Endodermal cell (in vitro differentiated cells): ENCODE data around the gene TLNRD1. TPM values are rescaled to one million over a fixed set of nuclear protein-coding genes. Genes with fewer than 3 reads are reported as not detected.

ENCODE experiments used
- DNase-seq: peaks from one replicate; pipeline ENCODE4 v3.0.0-alpha.2; 2017
- H3K27ac ChIP-seq: 2 replicates; pipeline ENCODE4 v1.5.1; 2013; ENCODE audit warnings: mild to moderate bottlenecking, low read depth, low read length, moderate library complexity
- H3K27me3 ChIP-seq: 2 replicates; pipeline ENCODE4 v1.6.1; 2013; ENCODE audit warnings: mild to moderate bottlenecking, low read length, moderate library complexity; ENCODE audit not compliant: insufficient read depth, control insufficient read depth, poor library complexity, severe bottlenecking
- H3K36me3 ChIP-seq: 2 replicates; pipeline ENCODE4 v1.7.0; 2013; ENCODE audit warnings: mild to moderate bottlenecking, low read length, moderate library complexity; ENCODE audit not compliant: control insufficient read depth, insufficient read depth
- H3K4me1 ChIP-seq: one replicate; pipeline ENCODE4 v1.7.0; 2013; ENCODE audit warnings: low read length; ENCODE audit not compliant: control insufficient read depth, insufficient read depth
- H3K4me3 ChIP-seq: 2 replicates; pipeline ENCODE4 v1.5.1; 2013; ENCODE audit warnings: mild to moderate bottlenecking, low read length, moderate library complexity
- H3K9ac ChIP-seq: 2 replicates; pipeline ENCODE4 v1.6.1; 2013; ENCODE audit warnings: mild to moderate bottlenecking, low read length, moderate library complexity; ENCODE audit not compliant: poor library complexity, severe bottlenecking; ENCODE audit errors: extremely low read depth
- H3K9me3 ChIP-seq: 2 replicates; pipeline ENCODE4 v1.6.1; 2013; ENCODE audit warnings: mild to moderate bottlenecking, low read length, moderate library complexity; ENCODE audit not compliant: control insufficient read depth
- H3K27ac Mint-ChIP-seq: 2 replicates; pipeline ENCODE4 v1.8.0; 2020; ENCODE audit warnings: mixed read lengths
- H3K27me3 Mint-ChIP-seq: 2 replicates; pipeline ENCODE4 v1.8.0; 2021; ENCODE audit warnings: mild to moderate bottlenecking, mixed read lengths; ENCODE audit not compliant: insufficient read depth
- H3K36me3 Mint-ChIP-seq: 2 replicates; pipeline ENCODE4 v1.8.0; 2020; ENCODE audit warnings: low read depth, mixed read lengths
- H3K4me1 Mint-ChIP-seq: 2 replicates; pipeline ENCODE4 v1.8.0; 2020; ENCODE audit warnings: mixed read lengths
- H3K4me3 Mint-ChIP-seq: 2 replicates; pipeline ENCODE4 v1.8.0; 2020; ENCODE audit warnings: mild to moderate bottlenecking, moderate library complexity, mixed read lengths
- H3K9me3 Mint-ChIP-seq: 2 replicates; pipeline ENCODE4 v1.8.0; 2020; ENCODE audit warnings: mild to moderate bottlenecking, mixed read lengths
- WGBS, 2 experiments: methylation state at CpG; one replicate each; pipeline versions ENCODE4 v1.1.5 to v1.1.7; 2013; ENCODE audit warnings: missing lambda C conversion rate in 2 of 2, mixed read lengths in 1 of 2; ENCODE audit not compliant: insufficient coverage in 1 of 2, insufficient read length in 1 of 2; 5-methylcytosine and 5-hydroxymethylcytosine counted together
- total RNA-seq, 2 donors: library from RNA; stranded (reverse); fragmentation: NEBNext Ultra II Directional in 1 of 2; extraction: Animal tissue kit (Norgen Biotek cat#: 25700) in 1 of 2; gene quantifications; 2 replicates in 1 of 2; 3 replicates in 1 of 2; pipeline ENCODE4 v1.2.1, GENCODE V29; 2021
- TF ChIP-seq, protein P1 (sequence below): fragments of 200-600 bp; sonication (generic); conservative IDR thresholded peaks from 2 replicates; pipeline ENCODE4 v1.5.0; 2021; ENCODE audit warnings: antibody characterized with exemption, mild to moderate bottlenecking

The TLNRD1 gene
- total RNA-seq, 2 donors from 2014 or later, result 25.1 to 28.2 TPM

DNA sequence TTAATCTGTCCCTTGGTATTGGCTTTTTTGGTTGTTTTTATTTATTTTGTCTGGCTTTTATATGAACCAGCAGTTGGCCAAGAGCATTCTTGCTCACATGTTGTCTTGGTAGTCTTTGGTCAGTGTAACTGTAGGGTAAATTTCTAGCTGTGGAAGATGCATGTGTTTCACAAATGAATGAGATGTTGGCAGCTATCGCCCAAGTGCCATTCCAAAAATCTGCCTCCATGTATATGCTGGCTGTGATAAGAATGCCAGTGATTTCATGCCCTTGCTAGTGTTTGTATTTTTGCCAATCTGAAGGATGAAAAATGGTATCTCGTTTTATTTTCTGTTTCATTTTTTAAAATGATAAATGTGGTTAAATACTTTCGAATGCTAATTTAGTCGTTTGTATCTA is 50.1 kb downstream of the TLNRD1 start:
- Mint-ChIP-seq H3K4me1 (no peaks in the 10 kb centered on the region), H3K27ac (no peak overlapping the region), H3K36me3 (no peaks in the 10 kb centered on the region), H3K4me3 (no peak overlapping the region), H3K9me3 (no peaks in the 10 kb centered on the region), H3K27me3 (no peaks in the 10 kb centered on the region)
- no peak overlapping the region for H3K27ac ChIP-seq
- H3K4me3 ChIP-seq, result no peak overlapping the region
- H3K9me3 ChIP-seq, result no peaks in the 10 kb centered on the region
- 86 to 94% methylated on average over 2 to 4 of the region's 4 CpGs for WGBS, 2 experiments
- no peak overlapping the region for H3K9ac ChIP-seq
- H3K27me3 ChIP-seq, result no peaks in the 10 kb centered on the region
- TF ChIP-seq, protein P1, sequence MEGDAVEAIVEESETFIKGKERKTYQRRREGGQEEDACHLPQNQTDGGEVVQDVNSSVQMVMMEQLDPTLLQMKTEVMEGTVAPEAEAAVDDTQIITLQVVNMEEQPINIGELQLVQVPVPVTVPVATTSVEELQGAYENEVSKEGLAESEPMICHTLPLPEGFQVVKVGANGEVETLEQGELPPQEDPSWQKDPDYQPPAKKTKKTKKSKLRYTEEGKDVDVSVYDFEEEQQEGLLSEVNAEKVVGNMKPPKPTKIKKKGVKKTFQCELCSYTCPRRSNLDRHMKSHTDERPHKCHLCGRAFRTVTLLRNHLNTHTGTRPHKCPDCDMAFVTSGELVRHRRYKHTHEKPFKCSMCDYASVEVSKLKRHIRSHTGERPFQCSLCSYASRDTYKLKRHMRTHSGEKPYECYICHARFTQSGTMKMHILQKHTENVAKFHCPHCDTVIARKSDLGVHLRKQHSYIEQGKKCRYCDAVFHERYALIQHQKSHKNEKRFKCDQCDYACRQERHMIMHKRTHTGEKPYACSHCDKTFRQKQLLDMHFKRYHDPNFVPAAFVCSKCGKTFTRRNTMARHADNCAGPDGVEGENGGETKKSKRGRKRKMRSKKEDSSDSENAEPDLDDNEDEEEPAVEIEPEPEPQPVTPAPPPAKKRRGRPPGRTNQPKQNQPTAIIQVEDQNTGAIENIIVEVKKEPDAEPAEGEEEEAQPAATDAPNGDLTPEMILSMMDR, result no peak
- no peaks in the 10 kb centered on the region for H3K36me3 ChIP-seq
- DNase-seq, result no peak
- H3K4me1 ChIP-seq, result no peaks in the 10 kb centered on the region

DNA sequence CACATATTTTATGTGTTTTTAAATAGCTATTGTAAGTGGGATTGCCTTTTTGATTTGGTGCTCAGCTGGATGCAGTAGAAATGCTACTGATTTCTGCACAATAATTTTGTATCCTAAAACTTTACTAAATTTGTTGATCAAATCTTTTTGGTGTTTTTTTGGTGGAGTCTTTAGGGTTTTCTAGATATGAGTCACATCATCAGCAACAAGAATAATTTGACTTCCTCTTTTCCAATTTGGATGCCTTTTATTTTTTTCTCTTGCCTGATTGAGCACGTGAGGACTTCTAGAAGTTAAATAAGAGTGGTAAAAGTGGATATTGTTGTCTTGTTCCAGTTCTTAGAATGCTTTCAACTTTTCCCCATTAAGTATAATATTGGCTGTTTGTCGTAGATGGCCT is 51.3 kb downstream of the TLNRD1 start:
- no peak overlapping the region for H3K4me3 ChIP-seq
- no peak for DNase-seq
- Mint-ChIP-seq H3K27me3 (no peaks in the 10 kb centered on the region), H3K4me3 (no peak overlapping the region), H3K27ac (no peak overlapping the region), H3K36me3 (no peaks in the 10 kb centered on the region), H3K9me3 (no peaks in the 10 kb centered on the region), H3K4me1 (no peaks in the 10 kb centered on the region)
- TF ChIP-seq, protein P1, result no peak
- no peak overlapping the region for H3K9ac ChIP-seq
- no peaks in the 10 kb centered on the region for H3K36me3 ChIP-seq
- no peak overlapping the region for H3K27ac ChIP-seq
- H3K27me3 ChIP-seq, result no peaks in the 10 kb centered on the region
- no peaks in the 10 kb centered on the region for H3K9me3 ChIP-seq
- WGBS, 2 experiments, result 75 to 93% methylated on average over 1 to 2 of the region's 2 CpGs
- H3K4me1 ChIP-seq, result no peaks in the 10 kb centered on the region

DNA sequence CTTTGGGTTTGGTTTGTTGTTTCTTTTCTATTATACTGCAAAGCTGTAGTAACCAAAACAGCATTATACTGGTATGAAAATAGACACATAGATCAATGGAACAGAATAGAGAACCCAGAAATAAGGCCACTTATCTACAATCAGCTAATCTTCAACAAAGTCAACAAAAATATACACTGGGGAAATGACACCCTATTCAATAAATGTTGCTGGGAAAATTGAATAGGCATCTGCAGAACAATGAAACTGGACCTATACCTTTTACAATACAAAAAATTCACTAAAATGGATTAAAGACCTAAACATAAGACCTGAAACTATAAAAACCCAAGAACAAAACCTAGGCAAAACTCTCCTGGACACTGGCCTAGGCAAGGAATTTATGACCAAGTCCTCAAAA is 52.9 kb downstream of the TLNRD1 start:
- H3K4me3 ChIP-seq, result no peak overlapping the region
- TF ChIP-seq, protein P1, result no peak
- no peaks in the 10 kb centered on the region for H3K27me3 ChIP-seq
- H3K27ac ChIP-seq, result no peak overlapping the region
- H3K9me3 Mint-ChIP-seq, result no peaks in the 10 kb centered on the region
- H3K9me3 ChIP-seq, result no peaks in the 10 kb centered on the region
- no peak for DNase-seq
- no peak overlapping the region for H3K27ac Mint-ChIP-seq
- H3K36me3 Mint-ChIP-seq, result no peaks in the 10 kb centered on the region
- peaks cover 3% of the 10 kb centered on the region for H3K27me3 Mint-ChIP-seq
- H3K9ac ChIP-seq, result no peak overlapping the region
- H3K4me3 Mint-ChIP-seq, result no peak overlapping the region
- no peaks in the 10 kb centered on the region for H3K4me1 Mint-ChIP-seq
- no peaks in the 10 kb centered on the region for H3K4me1 ChIP-seq
- no peaks in the 10 kb centered on the region for H3K36me3 ChIP-seq
